ENCODE measurements around the gene PAX8. TPM values are rescaled to one million over a fixed set of nuclear protein-coding genes. Genes with fewer than 3 reads are reported as not detected.
"Not testable (repeated sequence)": the region's sequence is repeated elsewhere in the genome, so short reads cannot be mapped to it uniquely, and the experiment has no call there.

Gene PAX8
- total RNA-seq, 1 donor from 2014 or later = 0.07 TPM

DNA sequence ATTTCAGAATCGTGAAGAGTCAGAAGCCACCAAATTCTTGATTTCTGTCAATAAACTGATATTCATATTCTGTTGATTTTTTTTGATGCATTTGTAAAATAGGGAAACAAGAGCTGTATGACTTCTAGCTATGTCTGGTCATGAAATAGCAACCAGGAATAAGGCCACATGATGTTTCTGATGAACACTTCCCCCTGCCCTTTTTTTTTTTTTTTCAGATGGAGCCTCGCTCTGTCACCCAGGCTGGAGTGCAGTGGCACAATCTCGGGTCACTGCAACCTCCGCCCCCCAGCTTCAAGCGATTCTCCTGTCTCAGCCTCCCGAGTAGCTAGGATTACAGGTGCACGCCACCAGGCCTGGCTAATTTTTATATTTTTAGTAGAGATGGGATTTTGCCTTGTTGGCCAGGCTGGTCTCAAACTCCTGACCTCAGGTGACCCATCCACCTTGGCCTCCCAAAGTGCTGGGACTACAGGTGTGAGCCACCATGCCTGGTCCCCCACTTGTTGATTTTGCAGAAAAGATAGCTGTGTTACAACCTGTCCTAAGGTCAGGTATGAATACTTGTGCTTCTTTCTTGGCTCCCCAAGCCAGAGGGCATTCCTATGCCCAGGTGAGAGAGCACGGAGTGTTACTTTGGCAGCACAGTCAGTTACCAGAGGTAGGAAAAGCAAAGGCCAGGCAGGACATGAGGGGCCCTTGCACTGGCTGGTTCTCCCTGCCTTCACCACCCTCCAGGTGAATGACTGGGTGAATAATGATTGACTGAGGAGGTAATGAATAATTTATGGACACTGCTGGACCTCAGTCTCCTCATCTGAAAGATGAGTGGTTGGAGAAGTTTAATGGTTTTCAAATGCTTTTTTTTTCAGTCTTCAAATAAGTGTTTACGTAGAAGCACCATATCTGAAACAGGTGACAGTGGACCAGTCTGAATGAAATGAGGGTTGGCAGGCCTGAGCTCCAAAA, 39.6 kb downstream of the PAX8 start:
- no peak for DNase-seq (ENCODE audit: low read depth, low spot score)

DNA sequence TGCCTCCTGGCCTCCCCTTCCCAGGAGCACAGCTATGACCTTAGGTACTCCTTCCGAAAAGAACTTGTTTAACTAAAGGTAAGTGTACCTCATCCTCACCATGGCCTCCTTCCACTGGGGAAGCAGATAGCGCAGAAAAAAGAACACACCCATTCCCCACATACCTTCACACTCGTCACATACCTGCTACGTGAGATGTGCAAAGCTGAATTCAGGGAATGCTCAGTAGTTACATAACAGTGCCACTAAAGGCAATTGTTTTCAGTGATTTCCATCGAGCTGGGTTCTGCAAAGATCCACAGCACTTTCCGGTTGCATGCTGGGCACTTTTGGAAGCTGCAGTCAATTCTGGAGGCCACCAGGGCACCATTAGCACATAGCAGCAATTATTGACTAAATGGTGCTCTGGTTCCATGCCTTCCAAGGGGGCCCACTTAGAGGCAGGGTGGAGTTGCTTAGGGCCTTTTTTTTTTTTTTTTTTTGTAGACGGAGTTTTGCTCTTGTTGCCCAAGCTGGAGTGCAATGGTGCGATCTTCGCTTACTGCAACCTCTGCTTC, 41.0 kb downstream of the PAX8 start:
- no peak for DNase-seq (ENCODE audit: low read depth, low spot score)

DNA sequence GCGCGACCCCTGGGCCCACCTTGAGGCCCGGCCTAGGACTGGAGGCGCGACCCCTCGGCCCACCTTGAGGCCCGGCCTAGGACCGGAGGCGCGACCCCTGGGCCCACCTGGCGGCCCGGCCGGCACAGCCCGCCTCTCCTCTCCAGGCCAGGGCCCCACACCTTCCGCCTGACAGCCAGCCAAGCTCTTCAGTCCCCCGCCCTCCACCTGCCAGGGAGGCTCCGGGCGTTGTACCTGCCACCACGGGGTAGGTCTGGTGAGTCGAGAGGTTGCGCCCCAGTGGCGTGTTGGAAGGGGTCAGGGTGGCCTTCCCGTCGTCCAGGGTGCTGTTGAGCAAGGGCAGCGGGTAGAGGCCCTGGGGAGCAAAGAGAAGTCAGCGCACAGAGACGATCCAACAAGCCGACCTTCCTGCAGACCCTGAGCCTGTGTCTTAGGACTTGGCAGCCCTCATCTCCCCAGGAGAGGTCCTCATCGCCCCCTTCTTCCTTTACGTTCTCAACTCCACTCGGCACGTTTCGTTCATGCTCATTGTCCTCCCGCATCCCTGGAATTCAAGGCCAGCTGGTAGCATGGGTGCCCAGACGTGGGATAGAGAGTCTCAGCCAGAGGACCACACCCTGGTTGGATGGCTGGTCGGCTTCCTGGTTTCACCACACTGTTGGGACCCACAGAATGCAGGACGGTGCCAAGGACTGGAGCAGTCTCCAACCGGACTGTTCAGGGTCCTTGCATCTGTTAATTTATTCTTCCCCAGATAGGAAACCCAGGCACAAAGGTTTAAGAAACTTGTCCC, 42.2 kb downstream of the PAX8 start:
- no peak for DNase-seq (ENCODE audit: low read depth, low spot score)

DNA sequence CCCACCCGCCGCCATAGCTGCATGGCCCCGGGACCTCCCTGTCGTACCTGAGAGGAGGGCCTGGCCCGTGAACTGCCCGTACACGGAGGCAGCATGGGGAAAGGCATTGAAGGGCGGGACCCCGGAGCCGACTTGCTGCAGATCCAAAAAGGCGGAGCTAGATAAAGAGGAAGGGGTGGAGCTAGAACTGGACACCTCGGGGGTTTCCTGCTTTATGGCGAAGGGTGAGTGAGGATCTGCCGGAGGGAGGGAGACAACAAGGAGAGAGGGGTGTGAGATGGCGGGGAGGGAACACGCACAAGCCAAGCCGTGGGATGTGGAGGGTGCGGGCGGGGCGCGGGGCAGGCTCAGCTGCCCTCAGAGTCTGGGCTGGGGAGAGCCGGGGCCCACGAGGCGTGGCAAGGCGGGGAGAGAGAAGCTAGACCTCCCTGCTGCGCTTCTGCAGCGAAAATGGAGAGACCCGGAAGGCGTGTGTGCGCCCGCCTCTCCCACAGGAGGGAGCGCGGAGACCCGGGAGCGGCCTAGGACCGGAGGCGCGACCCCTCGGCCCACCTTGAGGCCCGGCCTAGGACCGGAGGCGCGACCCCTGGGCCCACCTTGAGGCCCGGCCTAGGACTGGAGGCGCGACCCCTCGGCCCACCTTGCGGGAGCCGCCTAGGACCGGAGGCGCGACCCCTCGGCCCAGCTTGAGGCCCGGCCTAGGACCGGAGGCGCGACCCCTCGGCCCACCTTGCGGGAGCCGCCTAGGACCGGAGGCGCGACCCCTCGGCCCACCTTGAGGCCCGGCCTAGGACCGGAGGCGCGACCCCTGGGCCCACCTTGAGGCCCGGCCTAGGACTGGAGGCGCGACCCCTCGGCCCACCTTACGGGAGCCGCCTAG, 43.1 kb downstream of the PAX8 start:
- DNase-seq (ENCODE audit: low read depth, low spot score) = not testable (repeated sequence)

DNA sequence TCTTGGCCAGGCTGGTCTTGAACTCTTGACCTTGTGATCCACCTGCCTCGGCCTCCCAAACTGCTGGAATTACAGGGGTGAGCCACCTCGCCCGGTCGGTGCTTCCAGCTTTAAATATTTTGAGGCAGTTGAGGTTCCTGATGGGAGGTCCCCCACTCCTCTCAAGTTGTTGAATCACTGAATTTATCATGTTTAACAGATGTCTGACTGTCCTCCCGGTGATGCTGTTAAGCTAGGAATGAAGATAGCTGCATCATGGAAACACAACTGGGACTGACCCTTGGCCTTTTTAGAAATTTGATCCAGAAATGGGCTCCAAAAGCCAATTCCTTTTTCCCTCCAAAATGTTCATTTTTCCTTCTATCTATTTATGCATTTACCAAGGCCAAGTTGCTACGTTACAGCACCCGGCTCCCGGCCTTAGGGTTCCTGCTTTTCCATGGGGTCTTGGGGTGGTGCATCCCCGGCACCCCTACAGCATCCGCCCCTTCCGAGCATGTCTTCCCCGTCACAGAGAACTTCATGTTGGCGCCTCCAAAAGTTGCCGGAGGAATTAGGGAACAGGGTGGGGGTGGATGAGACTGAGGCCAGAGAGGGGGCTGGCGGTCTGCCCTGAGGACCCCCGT, 43.9 kb downstream of the PAX8 start:
- no peak for DNase-seq (ENCODE audit: low read depth, low spot score)

DNA sequence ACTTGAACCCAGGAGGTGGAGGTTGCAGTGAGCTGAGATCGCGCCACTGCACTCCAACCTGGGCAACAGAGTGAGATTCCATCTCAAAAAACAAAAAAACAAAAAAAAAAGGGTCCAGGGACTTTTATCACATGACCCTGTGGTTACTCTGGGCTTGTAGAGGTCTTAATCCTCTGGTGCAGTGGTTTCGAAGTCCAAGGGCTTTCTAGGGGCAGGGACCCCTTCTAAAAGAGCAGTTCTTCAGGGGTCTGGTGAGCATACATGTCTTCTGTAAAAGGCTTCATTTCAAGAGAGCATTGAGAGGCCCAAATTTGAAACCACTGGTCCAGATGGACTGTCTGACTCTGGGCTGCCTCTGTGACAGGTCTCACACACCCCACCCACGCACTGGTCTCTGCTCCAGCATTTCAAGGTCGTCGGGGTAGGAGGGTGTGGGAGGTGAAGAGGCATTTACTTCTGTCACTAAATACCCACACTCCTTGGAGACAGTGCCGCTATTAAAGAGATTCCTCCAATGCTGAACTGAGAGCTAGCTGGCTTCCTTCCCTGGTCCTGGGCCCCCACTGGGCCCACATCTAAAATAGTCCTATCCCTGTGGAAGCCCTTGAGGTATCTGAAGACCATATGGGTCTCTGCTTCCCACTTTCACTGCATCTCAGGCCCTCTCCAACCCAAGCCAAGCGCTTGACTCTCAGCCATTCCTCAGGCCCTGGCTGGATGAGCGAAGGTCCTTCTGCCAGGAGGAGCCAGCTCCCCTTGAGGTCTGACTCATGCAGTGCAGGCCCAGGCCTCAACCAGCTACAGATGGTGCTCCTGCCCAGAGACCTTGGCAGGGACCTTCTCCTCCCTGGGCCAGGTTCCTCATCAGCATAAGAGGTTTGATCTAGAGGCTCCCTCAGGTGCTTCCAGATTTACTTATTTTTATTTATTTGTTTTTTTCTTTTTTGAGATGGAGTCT, 44.8 kb downstream of the PAX8 start:
- no peak for DNase-seq (ENCODE audit: low read depth, low spot score)

DNA sequence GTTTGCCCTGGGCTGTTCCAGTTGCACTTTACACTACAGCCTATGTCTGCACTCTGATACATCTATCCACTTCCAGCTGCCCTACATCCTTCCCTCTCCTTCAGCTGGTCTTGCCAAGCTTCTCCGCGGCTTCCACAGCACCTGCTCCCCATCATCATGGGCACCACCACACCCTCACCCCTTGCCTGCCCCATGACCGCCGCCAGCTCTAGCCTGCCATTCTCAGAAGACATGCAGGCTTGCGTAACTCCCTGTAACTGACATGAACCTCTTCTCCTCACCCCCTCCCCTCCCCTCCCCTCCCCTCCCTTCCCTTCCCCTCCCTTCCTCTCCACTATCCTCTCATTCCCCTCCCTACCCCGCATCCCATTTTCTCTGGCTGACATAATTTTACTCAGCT, 46.0 kb downstream of the PAX8 start:
- no peak for DNase-seq (ENCODE audit: low read depth, low spot score)

DNA sequence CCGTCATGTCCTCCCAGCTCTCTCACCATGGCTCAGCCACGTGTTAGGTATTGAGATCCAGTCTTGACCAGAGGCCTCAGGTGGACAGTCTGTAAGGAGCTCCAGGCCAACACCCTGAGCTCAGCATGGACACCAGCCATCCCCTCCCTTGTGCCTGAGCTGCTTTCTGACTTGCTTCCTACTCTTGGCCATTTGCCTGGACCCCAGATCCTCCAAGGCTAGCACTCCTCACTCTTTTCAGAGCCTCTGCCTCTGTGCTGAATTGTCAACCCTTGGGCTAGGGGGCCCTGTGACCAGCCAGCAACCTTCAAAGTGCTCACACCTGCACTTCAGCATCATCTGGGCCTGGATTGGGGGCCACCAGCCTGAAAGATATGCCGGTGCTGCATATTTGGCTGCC, 46.6 kb downstream of the PAX8 start:
- no peak for DNase-seq (ENCODE audit: low read depth, low spot score)

DNA sequence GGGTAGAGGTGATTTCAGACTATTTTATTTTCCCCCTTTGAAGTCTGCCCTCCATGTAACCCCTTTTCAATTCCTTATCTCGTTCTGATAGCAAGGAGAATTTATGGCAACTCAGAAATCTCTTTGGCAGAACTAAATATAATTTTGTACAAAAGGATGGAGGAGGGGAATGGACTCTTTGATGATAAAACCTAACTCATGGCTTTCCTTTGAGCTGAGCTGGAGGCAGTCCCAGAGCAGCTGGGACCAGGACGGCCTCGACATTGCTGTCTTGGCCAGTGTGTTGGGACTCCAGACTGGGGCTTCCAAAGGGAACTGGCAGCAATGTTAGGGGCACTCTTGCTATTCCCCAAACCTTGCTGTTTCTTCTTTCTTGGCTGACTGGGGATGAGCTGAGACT, 47.7 kb downstream of the PAX8 start:
- no peak for DNase-seq (ENCODE audit: low read depth, low spot score)

DNA sequence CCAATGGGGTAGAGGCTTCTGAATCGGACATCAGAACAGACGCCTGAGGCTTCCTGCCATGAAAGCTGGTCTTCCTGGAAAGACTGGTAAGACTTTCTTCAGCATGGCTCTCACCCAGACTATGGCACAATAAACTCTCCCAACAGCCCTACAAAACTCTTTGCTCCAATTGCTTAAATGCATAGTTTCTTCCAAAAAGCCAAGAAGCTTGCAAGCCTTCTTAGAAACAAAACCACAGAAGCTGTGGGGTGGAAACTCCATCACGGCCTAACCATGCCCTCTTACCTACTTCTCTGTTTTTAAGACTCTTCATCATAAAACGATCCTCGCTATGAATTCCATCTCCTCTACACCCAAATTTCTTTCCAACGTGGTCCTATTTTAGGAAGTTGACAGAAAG, 48.2 kb downstream of the PAX8 start:
- DNase-seq (ENCODE audit: low read depth, low spot score) = no peak

DNA sequence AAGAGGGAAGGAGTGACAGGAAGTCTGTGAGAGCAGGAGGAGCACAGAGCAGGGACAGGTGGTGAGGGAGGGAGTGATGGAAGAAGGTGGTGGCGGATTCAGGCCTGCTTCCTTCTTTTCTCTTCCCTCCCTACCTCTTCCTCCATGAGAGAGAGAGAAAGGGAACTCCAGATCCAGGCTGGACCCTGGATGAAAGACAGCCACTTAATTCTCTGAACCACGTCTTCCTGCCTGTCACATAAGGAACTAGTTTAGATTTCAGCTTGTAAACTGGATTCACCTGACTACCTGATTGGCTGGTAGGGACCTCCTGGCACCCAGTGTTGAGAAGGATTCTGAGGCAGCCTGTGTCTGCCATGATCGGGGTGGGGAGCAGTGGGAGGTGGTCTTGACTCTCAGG, 48.9 kb downstream of the PAX8 start:
- DNase-seq (ENCODE audit: low read depth, low spot score) = no peak

DNA sequence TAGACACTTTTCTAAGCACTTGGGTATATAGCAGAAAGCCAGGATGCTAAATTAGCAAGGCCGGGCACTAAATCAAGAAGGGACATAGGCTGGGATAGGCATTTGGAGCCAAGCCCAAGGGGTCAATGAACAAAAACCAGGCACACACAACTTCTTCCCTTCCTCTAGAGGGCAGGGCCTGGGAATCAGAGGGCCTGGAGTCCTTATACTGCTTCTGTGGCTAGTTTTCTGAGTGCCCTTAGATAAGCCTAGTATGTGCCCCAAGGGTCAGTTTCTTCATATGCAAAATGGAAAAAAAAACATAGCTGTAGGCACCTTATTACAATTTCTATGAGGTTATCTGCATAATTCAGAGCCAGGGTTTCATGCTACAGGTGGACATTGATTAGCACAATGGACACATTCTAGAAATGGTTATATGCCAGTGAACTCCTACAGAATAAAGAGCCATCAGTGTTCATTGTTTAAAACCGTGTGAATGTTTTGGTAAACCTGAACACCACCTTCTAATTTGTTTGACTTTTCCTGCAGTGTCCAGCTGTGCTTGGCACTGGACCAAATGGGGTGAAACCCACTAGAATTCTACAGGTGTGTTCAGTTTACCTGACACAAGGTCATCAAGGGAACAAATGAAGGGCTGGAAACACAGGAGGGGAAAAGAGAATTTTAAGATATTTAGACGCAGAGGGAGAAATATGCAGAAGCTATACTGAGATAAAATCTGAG, 49.6 kb downstream of the PAX8 start:
- no peak for DNase-seq (ENCODE audit: low read depth, low spot score)

DNA sequence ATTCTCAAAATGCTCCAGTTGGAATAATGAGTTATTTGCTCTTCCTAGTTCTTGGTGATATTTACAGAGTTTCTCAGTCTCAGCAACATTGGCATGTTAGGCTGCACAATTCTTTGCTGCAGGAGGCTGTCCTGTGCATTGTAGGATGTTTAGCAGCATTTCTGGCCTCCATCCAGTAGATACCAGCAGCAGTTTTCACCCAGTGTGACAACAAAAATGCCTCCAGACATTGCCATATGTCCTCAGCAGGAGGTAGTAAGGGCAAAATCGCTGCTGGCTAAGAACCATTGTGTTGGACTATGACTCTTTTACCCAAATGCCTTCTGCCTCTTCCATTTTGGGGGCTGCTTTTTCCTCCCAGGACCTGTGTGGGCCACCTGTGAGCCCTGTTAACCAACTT, 50.4 kb downstream of the PAX8 start:
- DNase-seq (ENCODE audit: low read depth, low spot score) = no peak

DNA sequence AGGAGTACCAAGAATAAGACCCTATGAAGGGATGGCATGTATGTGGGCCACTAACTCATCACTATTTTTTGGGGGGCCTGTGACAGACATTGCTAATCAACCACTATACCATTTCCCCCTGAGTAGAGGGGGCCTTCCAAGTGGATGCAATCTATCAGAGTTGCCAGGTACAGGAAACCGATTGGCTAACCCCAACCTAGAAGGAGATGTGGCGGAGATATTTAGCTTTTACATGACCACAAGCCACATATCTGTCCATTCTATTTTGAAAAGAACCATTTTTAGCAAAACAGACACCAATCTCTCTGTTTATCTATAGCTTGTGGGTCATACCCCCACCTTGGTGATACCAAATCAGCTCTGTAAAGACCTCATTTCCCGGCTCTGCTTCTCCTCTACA, 51.0 kb downstream of the PAX8 start:
- DNase-seq (ENCODE audit: low read depth, low spot score) = no peak

DNA sequence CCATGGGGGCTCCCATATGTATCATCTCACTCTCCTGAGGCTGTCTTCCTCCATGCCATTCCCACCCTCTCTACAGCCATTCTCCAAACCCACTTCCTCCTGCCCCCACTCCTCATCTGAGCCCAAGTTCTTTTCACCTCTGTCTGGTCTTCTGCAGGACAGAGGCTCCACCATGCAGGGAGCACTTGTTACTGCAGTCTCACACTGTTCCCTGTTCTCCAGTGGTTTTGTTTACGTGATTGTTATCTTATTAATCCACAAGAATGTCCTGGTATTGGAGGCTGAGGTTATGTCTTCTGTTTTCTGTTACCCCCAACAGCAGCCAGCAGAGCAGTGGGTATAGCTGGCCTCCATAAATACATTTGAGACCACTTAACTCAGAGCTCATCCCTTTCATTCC, 51.4 kb downstream of the PAX8 start:
- no peak for DNase-seq (ENCODE audit: low read depth, low spot score)

DNA sequence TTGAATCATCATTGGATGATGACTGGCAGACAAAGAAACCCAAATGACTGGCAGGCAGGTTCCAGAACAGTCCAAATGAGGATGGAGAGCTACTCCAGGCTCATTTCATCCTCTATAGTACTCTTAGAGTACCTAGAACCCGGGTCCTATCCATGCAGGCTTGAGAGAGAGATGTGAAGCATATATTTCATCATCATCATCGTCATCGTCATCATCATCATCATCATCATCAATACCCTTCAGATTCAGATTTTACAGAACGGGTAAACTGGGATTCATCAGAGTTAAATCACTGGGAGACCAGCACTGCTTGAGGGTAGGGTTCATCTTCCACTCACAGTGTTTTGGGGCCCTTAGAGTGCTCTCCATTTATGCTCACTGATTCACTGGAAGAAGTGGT, 52.3 kb downstream of the PAX8 start:
- DNase-seq (ENCODE audit: low read depth, low spot score) = no peak

DNA sequence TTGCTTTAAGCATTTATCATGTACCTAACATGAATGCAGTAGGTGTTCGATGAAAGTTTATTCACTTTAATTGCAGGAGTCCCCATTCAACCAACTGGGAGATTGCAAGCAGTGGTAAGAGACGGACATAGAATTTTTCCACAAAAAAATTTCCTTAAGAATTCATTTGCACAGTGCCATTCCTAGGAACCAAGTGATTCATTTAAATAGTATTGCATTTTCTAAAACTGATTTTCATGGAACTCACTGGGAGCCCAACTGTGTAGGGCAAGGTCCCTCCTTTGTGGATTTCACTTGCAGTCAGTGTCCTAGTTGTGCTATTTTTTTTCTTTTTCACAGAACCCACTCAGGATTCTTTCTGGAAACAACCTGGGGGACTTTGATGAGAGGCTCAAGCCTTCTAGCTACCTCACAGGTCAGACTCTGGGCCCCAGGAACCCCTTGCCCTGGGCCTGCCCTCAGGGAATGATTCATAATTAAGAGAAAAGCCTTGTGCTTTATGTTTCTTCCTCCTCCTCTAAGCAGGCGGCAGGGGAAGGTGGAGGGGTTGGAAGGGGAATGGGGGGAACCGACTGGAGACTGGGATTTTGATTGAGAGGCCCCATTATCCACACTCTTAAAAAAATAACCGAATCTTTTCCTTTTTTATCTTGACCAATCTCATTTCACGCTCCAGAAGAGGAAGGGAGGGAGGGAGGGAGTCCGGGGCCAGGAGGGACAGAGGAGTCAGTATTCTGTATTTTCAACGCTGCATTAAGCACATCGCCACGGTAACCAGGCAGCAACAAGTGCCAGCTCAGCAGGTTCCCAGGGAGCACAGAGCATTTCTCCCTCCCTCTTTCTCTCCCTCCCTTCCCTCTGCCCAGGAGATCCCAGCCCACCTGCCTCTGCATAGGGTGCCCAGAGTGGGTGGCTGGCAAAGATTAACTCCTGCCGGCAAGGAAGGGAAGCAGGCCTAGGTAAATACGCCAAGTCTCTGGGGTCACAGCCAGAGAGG, 53.2 kb downstream of the PAX8 start:
- no peak for DNase-seq (ENCODE audit: low read depth, low spot score)

All from pulmonary artery endothelial cell (primary cell).